ENCODE measurements around the gene ELP4. TPM values are rescaled to one million over a fixed set of nuclear protein-coding genes. Genes with fewer than 3 reads are reported as not detected.

Gene ELP4
- total RNA-seq, 1 experiment from 2014 or later: 15.2 TPM

- no peak overlapping the region for H2BK12ac ChIP-seq (ENCODE audit: insufficient read length, low read depth, low read length)
Observed at GRCh38 chr11:31796499-31797189, 287.1 kb downstream of the ELP4 start.

More at GRCh38 chr11:31796499-31797189, 287.1 kb downstream of the ELP4 start:
- Histone ChIP-seq H3K9ac (ENCODE audit: extremely low read depth, insufficient read length, low read length) (no peak overlapping the region), H3K4me1 (ENCODE audit: insufficient read depth, low read length) (no peaks in the 10 kb centered on the region), H3K56ac (ENCODE audit: insufficient read length, low read depth, low read length) (no peak overlapping the region), H2BK20ac (ENCODE audit: low read depth, low read length, poor library complexity, severe bottlenecking) (no peak overlapping the region), H4K8ac (replicated peaks; ENCODE audit: insufficient read length, low read depth, low read length) (no peak overlapping the region), H3K23me2 (ENCODE audit: insufficient read length, low read depth, low read length, poor library complexity, severe bottlenecking) (peaks cover 10% of the 10 kb centered on the region), H3K4me2 (ENCODE audit: insufficient read depth, insufficient read length, low read length) (peak overlapping the region; percentile 49), H3K14ac (ENCODE audit: insufficient read depth, low read length) (no peak overlapping the region), H3K79me2 (ENCODE audit: insufficient read depth, low read length) (no peaks in the 10 kb centered on the region), H2BK120ac (ENCODE audit: low read depth, low read length, poor library complexity, severe bottlenecking) (no peak overlapping the region), H3K9me3 (ENCODE audit: control insufficient read depth, low read depth, low read length) (no peaks in the 10 kb centered on the region), H3K18ac (ENCODE audit: insufficient read length, low read depth, low read length) (no peak overlapping the region), H4K91ac (ENCODE audit: insufficient read length, low read depth, low read length) (no peak overlapping the region), H2BK5ac (ENCODE audit: insufficient read length, low read length) (no peak overlapping the region), H3K79me1 (ENCODE audit: insufficient read depth, low read depth, low read length, poor library complexity, severe bottlenecking) (no peaks in the 10 kb centered on the region), H3K27me3 (ENCODE audit: insufficient read depth, low read length) (peaks cover 56% of the 10 kb centered on the region), H3K23ac (ENCODE audit: insufficient read length, low read depth, low read length) (no peak overlapping the region), H3K4ac (ENCODE audit: low read depth, low read length) (no peak overlapping the region), H4K5ac (ENCODE audit: insufficient read length, low read depth, low read length) (no peak overlapping the region), H2AK5ac (ENCODE audit: insufficient read length, low read length) (no peak overlapping the region), H2BK15ac (ENCODE audit: low read depth, low read length) (no peak overlapping the region), H3K27ac (ENCODE audit: insufficient read length, low read depth, low read length) (no peak overlapping the region), H3T11ph (ENCODE audit: low read length) (no peak overlapping the region), H2AFZ (ENCODE audit: low read length) (no peak overlapping the region), H4K20me1 (ENCODE audit: control insufficient read depth, insufficient read depth, insufficient read length) (no peaks in the 10 kb centered on the region)
- no peaks in the 10 kb centered on the region for H3K36me3 Mint-ChIP-seq (ENCODE audit: insufficient read depth in 1 of 3, low read depth in 3 of 3)
- no CpG with 5 or more reads among the region's 19 CpGs for WGBS (ENCODE audit: extremely low coverage, insufficient read length, low lambda C conversion rate)
- TF ChIP-seq CTCF (conservative IDR thresholded peaks at IDR 0.05): no peak
- no peak overlapping the region for H3K27ac Mint-ChIP-seq
- no peak for DNase-seq
- peak overlapping the region in 1 of 2 experiments; percentile 65; a peak in 3 of 5 replicates for H3K4me3 Mint-ChIP-seq
- peaks cover 90% of the 10 kb centered on the region for H3K27me3 Mint-ChIP-seq (ENCODE audit: low read depth)
- H3K4me1 Mint-ChIP-seq: peaks cover 17 to 44% of the 10 kb centered on the region in 2 experiments
- peaks cover 0 to 3% of the 10 kb centered on the region in 2 experiments; a peak in 2 of 5 replicates for H3K9me3 Mint-ChIP-seq

Data from H9 (cell line).